Upper lobe of left lung (tissue), 6 donors: ENCODE measurements around the gene UNC13D. TPM values are rescaled to one million over a fixed set of nuclear protein-coding genes. Genes with fewer than 3 reads are reported as not detected.

ENCODE experiments used
- ATAC-seq, 2 donors: fragments of 200-7000 bp; cut with Tn5 transposase; one replicate each; pipeline ENCODE4 v1.9.1; 2022; ENCODE audit warnings: mild to moderate bottlenecking in 2 of 2, moderate library complexity in 2 of 2; ENCODE audit not compliant: low FRiP score in 2 of 2
- DNase-seq, 2 donors: peaks; one replicate each; pipeline ENCODE4 v3.0.0-alpha.2; 2019 to 2020
- H3K27ac ChIP-seq, 4 donors: fragments of 200-600 bp; sonication (generic); one replicate each; pipeline ENCODE4 v1.5.1; 2016 to 2019
- H3K27me3 ChIP-seq, 4 donors: fragments of 200-600 bp; sonication (generic); one replicate each; pipeline ENCODE4 v1.5.1; 2017 to 2019
- H3K36me3 ChIP-seq, 4 donors: fragments of 200-600 bp; sonication (generic); one replicate each; pipeline ENCODE4 v1.5.1; 2016 to 2019
- H3K4me1 ChIP-seq, 4 donors: fragments of 200-600 bp; sonication (generic); one replicate each; pipeline ENCODE4 v1.5.1; 2018 to 2019
- H3K4me3 ChIP-seq, 4 donors: fragments of 200-600 bp; sonication (generic); one replicate each; pipeline ENCODE4 v1.5.1; 2017 to 2019; ENCODE audit warnings: mild to moderate bottlenecking in 2 of 4, moderate library complexity in 1 of 4
- H3K9me3 ChIP-seq, 4 donors: fragments of 200-600 bp; sonication (generic); one replicate each; pipeline ENCODE4 v1.5.1; 2018 to 2019
- EP300 ChIP-seq, 4 donors: sonication (generic); formaldehyde crosslinking; IDR thresholded peaks; one replicate each; pipeline ENCODE4 v1.5.1; 2017; ENCODE audit warnings: antibody characterized with exemption in 4 of 4, control low read depth in 2 of 4
- POLR2A ChIP-seq, 4 donors: fragments of 450-650 bp; IDR thresholded peaks; one replicate each; pipeline ENCODE4 v1.5.1; 2016 to 2017; ENCODE audit warnings: antibody characterized with exemption in 4 of 4, mild to moderate bottlenecking in 2 of 4
- POLR2AphosphoS5 ChIP-seq, 2 donors: sonication (generic); formaldehyde crosslinking; IDR thresholded peaks; one replicate each; pipeline ENCODE4 v1.5.1; 2017; ENCODE audit warnings: antibody characterized with exemption in 2 of 2
- WGBS, 2 donors: methylation state at CpG; one replicate each; pipeline ENCODE4 v1.1.5; 2017 to 2018; 5-methylcytosine and 5-hydroxymethylcytosine counted together
- total RNA-seq, 6 donors: library from RNA; depleted of rRNA in 4 of 6; stranded (reverse); fragments of >200 nt in 4 of 6; gene quantifications; one replicate each; pipeline versions ENCODE4 v1.1.0 to v1.2.1, GENCODE V29; 2016 to 2021
- TF ChIP-seq, protein P1 (sequence below), 6 experiments: fragments of 450-650 bp in 4 of 6; fragments of 200-600 bp in 2 of 6; sonication (generic) in 2 of 6; IDR thresholded peaks; one replicate each; pipeline ENCODE4 v1.5.1; 2016 to 2019; ENCODE audit warnings: antibody characterized with exemption in 6 of 6
- donor health status: DM: no; HTN: no; CAD: no; lungs with moderate emphysema.
- donor health status: DM: no; HTN: yes; CAD: no; lungs with severe emphysema.

Gene UNC13D
- total RNA-seq, 6 donors from 2014 or later: 38.0 to 243 (median 123) TPM

GRCh38 chr17:75836605-75837004 is 7.6 kb downstream of the UNC13D start:
- ATAC-seq (no peak), DNase-seq (no peak)
- Histone ChIP-seq H3K9me3 (no peaks in the 10 kb centered on the region), H3K4me3 (no peak overlapping the region), H3K27ac (no peak overlapping the region), H3K36me3 (peaks cover 0 to 57% (median 43%) of the 10 kb centered on the region in 4 donors), H3K27me3 (no peaks in the 10 kb centered on the region), H3K4me1 (peaks cover 0 to 14% (median 7%) of the 10 kb centered on the region in 4 donors)
- WGBS, 2 donors: 84 to 86% methylated on average over 9 of the region's 9 CpGs
- TF ChIP-seq EP300 (IDR thresholded peaks at IDR 0.05) (no peak), POLR2AphosphoS5 (IDR thresholded peaks at IDR 0.05) (no peak), POLR2A (IDR thresholded peaks at IDR 0.05) (no peak)
- TF ChIP-seq, protein P1, sequence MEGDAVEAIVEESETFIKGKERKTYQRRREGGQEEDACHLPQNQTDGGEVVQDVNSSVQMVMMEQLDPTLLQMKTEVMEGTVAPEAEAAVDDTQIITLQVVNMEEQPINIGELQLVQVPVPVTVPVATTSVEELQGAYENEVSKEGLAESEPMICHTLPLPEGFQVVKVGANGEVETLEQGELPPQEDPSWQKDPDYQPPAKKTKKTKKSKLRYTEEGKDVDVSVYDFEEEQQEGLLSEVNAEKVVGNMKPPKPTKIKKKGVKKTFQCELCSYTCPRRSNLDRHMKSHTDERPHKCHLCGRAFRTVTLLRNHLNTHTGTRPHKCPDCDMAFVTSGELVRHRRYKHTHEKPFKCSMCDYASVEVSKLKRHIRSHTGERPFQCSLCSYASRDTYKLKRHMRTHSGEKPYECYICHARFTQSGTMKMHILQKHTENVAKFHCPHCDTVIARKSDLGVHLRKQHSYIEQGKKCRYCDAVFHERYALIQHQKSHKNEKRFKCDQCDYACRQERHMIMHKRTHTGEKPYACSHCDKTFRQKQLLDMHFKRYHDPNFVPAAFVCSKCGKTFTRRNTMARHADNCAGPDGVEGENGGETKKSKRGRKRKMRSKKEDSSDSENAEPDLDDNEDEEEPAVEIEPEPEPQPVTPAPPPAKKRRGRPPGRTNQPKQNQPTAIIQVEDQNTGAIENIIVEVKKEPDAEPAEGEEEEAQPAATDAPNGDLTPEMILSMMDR (IDR thresholded peaks at IDR 0.05): no peak

DNA sequence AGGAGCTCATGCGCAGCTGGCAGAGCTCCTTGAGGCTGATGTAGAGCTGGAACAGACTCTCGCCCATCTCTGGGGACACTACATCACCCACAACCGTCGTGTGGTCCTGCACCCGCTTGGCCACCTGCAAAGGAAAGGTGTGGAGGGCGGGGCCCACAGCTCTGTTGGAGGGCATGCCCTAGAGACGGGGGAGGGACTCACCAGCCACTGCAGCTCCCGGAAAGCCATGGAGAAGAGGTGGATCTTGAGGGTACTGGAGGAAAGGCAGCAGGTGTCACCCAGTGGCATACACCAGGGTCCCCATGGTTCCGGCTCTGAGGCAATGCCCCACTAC is 8.6 kb downstream of the UNC13D start:
- peaks cover 0 to 64% (median 50%) of the 10 kb centered on the region in 4 donors for H3K36me3 ChIP-seq
- peaks cover 0 to 14% (median 7%) of the 10 kb centered on the region in 4 donors for H3K4me1 ChIP-seq
- H3K27ac ChIP-seq: no peak overlapping the region
- DNase-seq: no peak
- TF ChIP-seq POLR2A (IDR thresholded peaks at IDR 0.05): no peak
- no peak for TF ChIP-seq EP300 (IDR thresholded peaks at IDR 0.05)
- no peak for TF ChIP-seq POLR2AphosphoS5 (IDR thresholded peaks at IDR 0.05)
- TF ChIP-seq, protein P1 (IDR thresholded peaks at IDR 0.05): no peak
- no peaks in the 10 kb centered on the region for H3K9me3 ChIP-seq
- 96% methylated on average over 9 of the region's 9 CpGs; no CpG with 5 or more reads in 1 of the 2 donors for WGBS, 2 donors
- ATAC-seq: no peak
- no peaks in the 10 kb centered on the region for H3K27me3 ChIP-seq
- no peak overlapping the region for H3K4me3 ChIP-seq

DNA sequence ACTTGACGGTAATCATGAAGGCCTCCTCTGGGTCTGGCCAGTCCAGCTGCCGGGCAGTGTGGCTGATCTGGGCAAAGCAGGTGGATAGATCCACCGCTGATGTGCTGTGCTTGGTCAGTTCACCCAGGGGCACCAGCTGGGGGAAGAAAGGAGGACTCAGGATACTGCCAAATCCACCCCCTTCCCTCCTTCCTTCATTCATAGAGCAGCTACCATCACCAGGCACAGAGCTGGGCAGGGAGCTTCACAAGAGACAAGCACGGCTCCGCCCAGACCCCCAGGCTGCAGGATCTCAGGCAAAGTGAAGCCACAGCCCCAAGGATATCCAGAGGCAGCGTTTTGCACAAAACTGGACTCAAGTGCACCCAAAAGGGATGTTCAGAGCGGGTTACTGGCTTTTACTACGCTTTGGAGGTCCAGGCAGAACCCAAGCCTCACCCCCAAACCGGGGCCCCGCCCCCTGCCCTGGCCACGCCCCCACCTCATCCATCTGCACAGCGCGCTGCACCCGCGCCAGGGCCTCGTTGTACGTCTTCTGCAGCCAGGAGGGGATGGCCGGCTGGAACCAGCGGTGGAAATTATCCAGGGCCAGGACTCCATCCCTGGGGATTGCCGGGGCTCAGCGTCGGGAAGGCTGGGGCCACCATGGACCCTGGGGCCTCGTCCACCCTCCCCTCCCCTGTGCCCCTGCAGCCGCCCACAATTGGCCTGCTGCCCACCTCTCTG is 9.1 kb downstream of the UNC13D start:
- no peak overlapping the region for H3K27ac ChIP-seq
- H3K4me1 ChIP-seq: peaks cover 0 to 14% (median 7%) of the 10 kb centered on the region in 4 donors
- H3K27me3 ChIP-seq: no peaks in the 10 kb centered on the region
- WGBS, 2 donors: 77 to 87% methylated on average over 6 to 24 of the region's 24 CpGs
- H3K9me3 ChIP-seq: no peaks in the 10 kb centered on the region
- H3K4me3 ChIP-seq: no peak overlapping the region
- peaks cover 0 to 64% (median 50%) of the 10 kb centered on the region in 4 donors for H3K36me3 ChIP-seq
- TF ChIP-seq POLR2A (IDR thresholded peaks at IDR 0.05) (no peak), EP300 (IDR thresholded peaks at IDR 0.05) (no peak)
- TF ChIP-seq, protein P1 (IDR thresholded peaks at IDR 0.05): no peak
- ATAC-seq (no peak), DNase-seq (peak in 1 of 2 donors; percentile 89)

DNA sequence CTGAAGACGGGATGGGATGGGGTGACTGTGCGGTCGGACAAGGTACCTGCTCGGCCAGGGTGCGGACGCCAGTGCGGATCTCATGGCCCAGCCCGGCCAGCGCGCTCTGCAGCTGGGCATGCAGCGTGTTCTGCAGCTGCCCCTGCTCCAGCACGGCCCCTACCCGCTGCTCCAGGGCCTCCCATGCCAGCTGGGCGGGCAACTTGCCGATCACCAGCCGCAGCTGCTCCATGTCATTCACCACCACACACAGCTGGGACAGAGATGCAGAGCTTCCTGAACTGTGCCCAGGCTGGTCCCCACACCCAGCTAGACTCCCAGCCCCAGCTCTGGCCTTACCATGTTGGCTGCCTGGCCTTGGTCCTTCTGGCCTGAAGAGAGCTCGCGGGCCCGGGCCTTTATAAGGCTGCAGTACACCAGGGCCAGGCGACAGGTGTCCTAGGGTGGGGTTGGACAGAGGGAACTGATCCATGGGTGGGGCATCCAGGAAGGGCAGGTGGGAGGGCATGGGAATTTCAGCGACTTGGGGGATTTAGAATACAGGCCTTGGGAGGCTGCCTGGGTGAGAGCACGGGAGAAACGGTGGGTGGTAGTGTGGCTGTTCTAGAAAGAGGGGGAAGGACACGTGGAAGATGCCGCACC is 9.8 kb downstream of the UNC13D start:
- ATAC-seq: no peak
- Histone ChIP-seq H3K36me3 (peaks cover 0 to 63% (median 51%) of the 10 kb centered on the region in 4 donors), H3K27ac (no peak overlapping the region), H3K4me1 (peaks cover 0 to 14% (median 7%) of the 10 kb centered on the region in 4 donors), H3K27me3 (no peaks in the 10 kb centered on the region), H3K9me3 (no peaks in the 10 kb centered on the region), H3K4me3 (no peak overlapping the region)
- DNase-seq: no peak
- 95 to 98% methylated on average over 17 to 20 of the region's 25 CpGs for WGBS, 2 donors
- no peak for TF ChIP-seq POLR2AphosphoS5 (IDR thresholded peaks at IDR 0.05)
- TF ChIP-seq EP300 (IDR thresholded peaks at IDR 0.05): no peak
- no peak for TF ChIP-seq POLR2A (IDR thresholded peaks at IDR 0.05)
- TF ChIP-seq, protein P1 (IDR thresholded peaks at IDR 0.05): no peak
